Stimulated activated CD4-positive, alpha-beta T cell treated with anti-CD3 and anti-CD28 coated beads, Interleukin-15, amount 100 ng/mL, for 48 hours (primary cell): ENCODE data around the gene MGARP.
"Not testable (repeated sequence)": the region's sequence is repeated elsewhere in the genome, so short reads cannot be mapped to it uniquely, and the experiment has no call there.

ENCODE experiments used
- DNase-seq, 2 donors: peaks; one replicate each; pipeline ENCODE4 v3.0.0-alpha.2; 2020; ENCODE audit warnings: low read depth in 2 of 2

MGARP gene

GRCh38 chr4:139295942-139296299 lies 15.9 kb upstream of the MGARP start:
- no peak for DNase-seq

- peak; percentile 93 to 98 for DNase-seq
These were observed 15.3 kb upstream of the MGARP start for GRCh38 chr4:139295206-139295941.

GRCh38 chr4:139286186-139286698 lies 6.2 kb upstream of the MGARP start:
- DNase-seq = no peak

- no peak for DNase-seq
These were observed 2.7 kb upstream of the MGARP start for GRCh38 chr4:139282721-139283075.

- no peak for DNase-seq
These were observed 2.2 kb upstream of the MGARP start for GRCh38 chr4:139282065-139282720.

GRCh38 chr4:139278912-139279759 lies 889 bp downstream of the MGARP start:
- no peak for DNase-seq

GRCh38 chr4:139278485-139278884 lies 1.5 kb downstream of the MGARP start:
- no peak for DNase-seq

GRCh38 chr4:139275281-139275735 lies 4.7 kb downstream of the MGARP start:
- no peak for DNase-seq

GRCh38 chr4:139274790-139275189 lies 5.2 kb downstream of the MGARP start:
- DNase-seq = no peak

GRCh38 chr4:139273835-139274234 lies 6.2 kb downstream of the MGARP start:
- DNase-seq = no peak

GRCh38 chr4:139267301-139267700 lies 12.7 kb downstream of the MGARP start:
- DNase-seq = no peak

GRCh38 chr4:139266583-139267257 lies 13.3 kb downstream of the MGARP start:
- peak; percentile 76 to 85 for DNase-seq

- DNase-seq = no peak
These were observed 13.8 kb downstream of the MGARP start for GRCh38 chr4:139266208-139266582.

- DNase-seq = no peak
These were observed 14.4 kb downstream of the MGARP start for GRCh38 chr4:139265654-139266053.

GRCh38 chr4:139256349-139256748 lies 23.7 kb downstream of the MGARP start:
- no peak for DNase-seq

- DNase-seq = not testable (repeated sequence)
These were observed 24.4 kb downstream of the MGARP start for GRCh38 chr4:139255581-139255980.

- no peak for DNase-seq
These were observed 26.3 kb downstream of the MGARP start for GRCh38 chr4:139253713-139254112.

GRCh38 chr4:139253046-139253445 lies 27.0 kb downstream of the MGARP start:
- DNase-seq = no peak

- DNase-seq = no peak
These were observed 32.3 kb downstream of the MGARP start for GRCh38 chr4:139247700-139248238.

GRCh38 chr4:139247241-139247640 lies 32.8 kb downstream of the MGARP start:
- no peak for DNase-seq

- DNase-seq = no peak
These were observed 33.9 kb downstream of the MGARP start for GRCh38 chr4:139246166-139246565.

- no peak for DNase-seq
These were observed 34.4 kb downstream of the MGARP start for GRCh38 chr4:139245590-139245989.
